Left lung (tissue), 10 donors: ENCODE results near the gene RAX2. TPM values are rescaled to one million over a fixed set of nuclear protein-coding genes. Genes with fewer than 3 reads are reported as not detected.

Source experiments
- ATAC-seq: fragments of 200-7000 bp; cut with Tn5 transposase; one replicate; pipeline ENCODE4 v1.9.1; 2020; ENCODE audit warnings: moderate library complexity
- DNase-seq, 4 donors: peaks; one replicate each; pipeline ENCODE4 v3.0.0-alpha.2; 2013 to 2020
- H3K27ac ChIP-seq, 2 donors: fragments of 200-600 bp; sonication (generic) in 1 of 2; one replicate each; pipeline versions ENCODE4 v1.5.0 to v1.8.0; 2020 to 2021
- H3K27me3 ChIP-seq, 2 donors: fragments of 200-600 bp; sonication (generic) in 1 of 2; one replicate each; pipeline versions ENCODE4 v1.5.0 to v1.8.0; 2020 to 2021
- H3K36me3 ChIP-seq, 2 donors: fragments of 200-600 bp; sonication (generic) in 1 of 2; one replicate each; pipeline versions ENCODE4 v1.5.0 to v1.8.0; 2020 to 2021
- H3K4me1 ChIP-seq, 2 donors: fragments of 200-600 bp; one replicate each; pipeline ENCODE4 v1.8.0; 2021
- H3K4me3 ChIP-seq, 2 donors: fragments of 200-600 bp; sonication (generic) in 1 of 2; one replicate each; pipeline versions ENCODE4 v1.5.0 to v1.8.0; 2020 to 2021; ENCODE audit warnings: mild to moderate bottlenecking in 1 of 2
- H3K9me3 ChIP-seq, 2 donors: fragments of 200-600 bp; sonication (generic) in 1 of 2; one replicate each; pipeline versions ENCODE4 v1.5.0 to v1.8.0; 2020 to 2021
- intact Hi-C, 2 donors: fragments of 100-400 bp; cut with DNase I; formaldehyde crosslinking; loops; one replicate each; pipeline versions ENCODE4 v1.11.2 to v1.14.2; 2022
- polyA plus RNA-seq, 6 donors: library from polyadenylated mRNA; unstranded; fragments of 120-200 nt; gene quantifications; one replicate each; pipeline ENCODE4 v1.2.1, GENCODE V29; 2013; ENCODE audit not compliant: insufficient read length in 6 of 6
- total RNA-seq, 2 donors: library from RNA; stranded (reverse); fragmentation: NEBNext Ultra II Directional; extraction: Animal tissue kit (Norgen Biotek cat#: 25700); gene quantifications; one replicate each; pipeline ENCODE4 v1.2.1, GENCODE V29; 2021
- TF ChIP-seq, protein P1 (sequence below), 2 donors: fragments of 200-600 bp; sonication (generic) in 1 of 2; IDR thresholded peaks; one replicate each; pipeline versions ENCODE4 v1.5.0 to v1.8.0; 2021; ENCODE audit warnings: antibody characterized with exemption in 2 of 2
- donor health status: DM: no; HTN: yes; CAD: no.
- donor health status: DM: no; HTN: no; CAD: no.

Gene RAX2
- total and polyA plus RNA-seq, 8 donors, result 0.08 TPM; not detected in 7

GRCh38 chr19:3773814-3774515 lies 1.9 kb upstream of the RAX2 start:
- no peak overlapping the region for H3K4me3 ChIP-seq
- intact Hi-C loops, result no loop called here
- no peaks in the 10 kb centered on the region for H3K27me3 ChIP-seq
- H3K27ac ChIP-seq, result no peak overlapping the region
- TF ChIP-seq, protein P1, sequence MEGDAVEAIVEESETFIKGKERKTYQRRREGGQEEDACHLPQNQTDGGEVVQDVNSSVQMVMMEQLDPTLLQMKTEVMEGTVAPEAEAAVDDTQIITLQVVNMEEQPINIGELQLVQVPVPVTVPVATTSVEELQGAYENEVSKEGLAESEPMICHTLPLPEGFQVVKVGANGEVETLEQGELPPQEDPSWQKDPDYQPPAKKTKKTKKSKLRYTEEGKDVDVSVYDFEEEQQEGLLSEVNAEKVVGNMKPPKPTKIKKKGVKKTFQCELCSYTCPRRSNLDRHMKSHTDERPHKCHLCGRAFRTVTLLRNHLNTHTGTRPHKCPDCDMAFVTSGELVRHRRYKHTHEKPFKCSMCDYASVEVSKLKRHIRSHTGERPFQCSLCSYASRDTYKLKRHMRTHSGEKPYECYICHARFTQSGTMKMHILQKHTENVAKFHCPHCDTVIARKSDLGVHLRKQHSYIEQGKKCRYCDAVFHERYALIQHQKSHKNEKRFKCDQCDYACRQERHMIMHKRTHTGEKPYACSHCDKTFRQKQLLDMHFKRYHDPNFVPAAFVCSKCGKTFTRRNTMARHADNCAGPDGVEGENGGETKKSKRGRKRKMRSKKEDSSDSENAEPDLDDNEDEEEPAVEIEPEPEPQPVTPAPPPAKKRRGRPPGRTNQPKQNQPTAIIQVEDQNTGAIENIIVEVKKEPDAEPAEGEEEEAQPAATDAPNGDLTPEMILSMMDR (IDR thresholded peaks at IDR 0.05), result no peak
- DNase-seq (no peak), ATAC-seq (no peak)
- peaks cover 0 to 13% of the 10 kb centered on the region in 2 donors for H3K36me3 ChIP-seq
- H3K9me3 ChIP-seq, result no peaks in the 10 kb centered on the region
- H3K4me1 ChIP-seq, result no peaks in the 10 kb centered on the region

- intact Hi-C loops, result no loop called here
- ATAC-seq (no peak), DNase-seq (peak in 1 of 4 donors; percentile 69)
- Histone ChIP-seq H3K4me3 (no peak overlapping the region), H3K4me1 (peaks cover 0 to 7% of the 10 kb centered on the region in 2 donors), H3K36me3 (peaks cover 0 to 40% of the 10 kb centered on the region in 2 donors), H3K9me3 (no peaks in the 10 kb centered on the region), H3K27me3 (no peaks in the 10 kb centered on the region), H3K27ac (no peak overlapping the region)
- TF ChIP-seq, protein P1 (IDR thresholded peaks at IDR 0.05), result no peak
Measured at GRCh38 chr19:3771000-3771905, 775 bp downstream of the RAX2 start.

GRCh38 chr19:3770136-3770999 lies 1.7 kb downstream of the RAX2 start:
- DNase-seq (peak in 1 of 4 donors; percentile 72), ATAC-seq (no peak)
- Histone ChIP-seq H3K27ac (no peak overlapping the region), H3K9me3 (no peaks in the 10 kb centered on the region), H3K4me1 (peaks cover 0 to 9% of the 10 kb centered on the region in 2 donors), H3K4me3 (no peak overlapping the region), H3K36me3 (peaks cover 0 to 49% of the 10 kb centered on the region in 2 donors), H3K27me3 (no peaks in the 10 kb centered on the region)
- TF ChIP-seq, protein P1 (IDR thresholded peaks at IDR 0.05), result no peak
- intact Hi-C loops, result no loop called here

DNA sequence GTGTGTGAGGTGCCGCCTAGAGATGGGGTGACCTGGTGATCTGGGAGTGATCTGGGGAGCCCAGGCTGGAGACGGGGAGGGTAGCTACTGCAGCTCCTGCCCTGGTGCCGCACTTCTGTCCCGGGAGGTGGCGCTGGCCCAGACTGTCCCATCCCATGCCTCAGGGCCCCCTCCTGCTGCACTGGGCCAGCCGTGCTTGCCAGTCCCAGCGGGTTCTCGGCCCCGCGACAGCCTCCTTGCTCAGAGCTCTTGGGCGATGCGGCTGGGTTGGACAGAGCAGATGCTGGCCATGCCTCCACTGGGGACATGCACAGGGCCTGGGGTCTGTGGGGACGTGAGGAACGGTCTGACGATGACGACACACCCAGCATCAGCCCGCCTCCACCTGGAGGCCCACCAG lies 2.5 kb downstream of the RAX2 start:
- Histone ChIP-seq H3K36me3 (peaks cover 0 to 54% of the 10 kb centered on the region in 2 donors), H3K27ac (no peak overlapping the region), H3K9me3 (no peaks in the 10 kb centered on the region), H3K4me1 (peaks cover 0 to 9% of the 10 kb centered on the region in 2 donors), H3K4me3 (no peak overlapping the region), H3K27me3 (no peaks in the 10 kb centered on the region)
- peak in 1 of 4 donors; percentile 63 for DNase-seq
- intact Hi-C loops, result no loop called here
- ATAC-seq, result no peak
- TF ChIP-seq, protein P1 (IDR thresholded peaks at IDR 0.05), result no peak
